Epithelial cell of esophagus (primary cell): ENCODE results near the gene TSPAN18.

Source experiments
- DNase-seq: peaks from one replicate; pipeline ENCODE4 v3.0.0; 2010; ENCODE audit warnings: low read depth
- H3K4me3 ChIP-seq: 2 replicates; pipeline ENCODE4 v1.5.1; 2011; ENCODE audit warnings: mild to moderate bottlenecking, low read length, control low read depth
- CTCF ChIP-seq: IDR thresholded peaks from 2 replicates; pipeline ENCODE4 v1.5.1; 2011; ENCODE audit warnings: low read depth, mild to moderate bottlenecking, low read length, control low read depth, inconsistent platforms; ENCODE audit not compliant: insufficient read depth; ENCODE audit errors: missing control alignments

TSPAN18 gene

GRCh38 chr11:44848203-44848962, 121.6 kb downstream of the TSPAN18 start:
- no peak for TF ChIP-seq CTCF
- no peak for DNase-seq
- no peak overlapping the region for H3K4me3 ChIP-seq

GRCh38 chr11:44848963-44849350, 122.2 kb downstream of the TSPAN18 start:
- no peak overlapping the region for H3K4me3 ChIP-seq
- DNase-seq, result no peak
- TF ChIP-seq CTCF, result no peak

- no peak for DNase-seq
- TF ChIP-seq CTCF, result no peak
- H3K4me3 ChIP-seq, result no peak overlapping the region
Observed at GRCh38 chr11:44849424-44849823, 122.7 kb downstream of the TSPAN18 start.

- DNase-seq, result no peak
- H3K4me3 ChIP-seq, result no peak overlapping the region
- TF ChIP-seq CTCF, result no peak
Observed at GRCh38 chr11:44849922-44850321, 123.2 kb downstream of the TSPAN18 start.

GRCh38 chr11:44851496-44851895, 124.7 kb downstream of the TSPAN18 start:
- H3K4me3 ChIP-seq, result no peak overlapping the region
- DNase-seq, result no peak
- TF ChIP-seq CTCF, result no peak

- DNase-seq, result peak; percentile 6
- TF ChIP-seq CTCF, result no peak
- no peak overlapping the region for H3K4me3 ChIP-seq
Observed at GRCh38 chr11:44852159-44852747, 125.5 kb downstream of the TSPAN18 start.

- no peak for DNase-seq
- TF ChIP-seq CTCF, result no peak
- H3K4me3 ChIP-seq, result no peak overlapping the region
Observed at GRCh38 chr11:44852952-44853351, 126.2 kb downstream of the TSPAN18 start.
